GM13977 (cell line): Measurements from ENCODE around the gene MTFR1L.

Experiments
- DNase-seq: peaks from one replicate; pipeline ENCODE4 v3.0.0; 2012; ENCODE audit warnings: low spot score
- CTCF ChIP-seq: IDR thresholded peaks from 2 replicates; pipeline ENCODE4 v1.5.1; 2012; ENCODE audit warnings: mild to moderate bottlenecking, control low read depth; ENCODE audit not compliant: insufficient read depth; ENCODE audit errors: extremely low read depth, missing control alignments
- in situ Hi-C: fragments of 300-500 bp; cut with MboI; formaldehyde crosslinking; loops from one replicate; pipeline ENCODE4 v1.12.0; 2022; ENCODE audit warnings: low sequenced_read_pairs, low pct_unique_long_range_greater_than_20kb, mixed read lengths, inconsistent platforms; ENCODE audit not compliant: unreplicated experiment

Gene MTFR1L

GRCh38 chr1:25781130-25781433 is 38.7 kb upstream of the MTFR1L start:
- in situ Hi-C loops: no loop called here
- TF ChIP-seq CTCF: no peak
- DNase-seq: no peak

GRCh38 chr1:25782608-25783201 is 37.0 kb upstream of the MTFR1L start:
- DNase-seq: no peak
- TF ChIP-seq CTCF: no peak
- in situ Hi-C loops: no loop called here

- DNase-seq: no peak
- in situ Hi-C loops: no loop called here
- no peak for TF ChIP-seq CTCF
These were observed 35.1 kb upstream of the MTFR1L start for GRCh38 chr1:25784575-25785051.

- no peak for TF ChIP-seq CTCF
- in situ Hi-C loops: no loop called here
- no peak for DNase-seq
These were observed 34.3 kb upstream of the MTFR1L start for GRCh38 chr1:25785333-25786067.

GRCh38 chr1:25786887-25787759 is 32.6 kb upstream of the MTFR1L start:
- no peak for TF ChIP-seq CTCF
- DNase-seq: no peak
- in situ Hi-C loops: no loop called here

- TF ChIP-seq CTCF: no peak
- in situ Hi-C loops: no loop called here
These were observed 32.0 kb upstream of the MTFR1L start for GRCh38 chr1:25787760-25788166.

More at GRCh38 chr1:25787760-25788166, 32.0 kb upstream of the MTFR1L start:
- no peak for DNase-seq
